Upper lobe of right lung (tissue), 1 donor: ENCODE data around the gene SH2D6. TPM values are rescaled to one million over a fixed set of nuclear protein-coding genes. Genes with fewer than 3 reads are reported as not detected.
A peak's percentile ranks its signal among the peaks of the same experiment; 100 is the strongest.
"Not testable (repeated sequence)": the region's sequence is repeated elsewhere in the genome, so short reads cannot be mapped to it uniquely, and the experiment has no call there.

Experiments used
- ATAC-seq: fragments of 200-7000 bp; cut with Tn5 transposase; one replicate; pipeline ENCODE4 v1.9.1; 2020; ENCODE audit warnings: mild to moderate bottlenecking, moderate library complexity
- DNase-seq: peaks from one replicate; pipeline ENCODE4 v3.0.0-alpha.2; 2020
- H3K27ac ChIP-seq: fragments of 200-600 bp; one replicate; pipeline ENCODE4 v1.8.0; 2022
- H3K27me3 ChIP-seq: fragments of 200-600 bp; one replicate; pipeline ENCODE4 v1.8.0; 2022; ENCODE audit warnings: mild to moderate bottlenecking
- H3K36me3 ChIP-seq: fragments of 200-600 bp; one replicate; pipeline ENCODE4 v1.8.0; 2022
- H3K4me1 ChIP-seq: fragments of 200-600 bp; one replicate; pipeline ENCODE4 v1.8.0; 2022
- H3K4me3 ChIP-seq: fragments of 200-600 bp; one replicate; pipeline ENCODE4 v1.8.0; 2022; ENCODE audit warnings: mild to moderate bottlenecking
- H3K9me3 ChIP-seq: fragments of 200-600 bp; one replicate; pipeline ENCODE4 v1.8.0; 2022
- CTCF ChIP-seq: fragments of 200-600 bp; IDR thresholded peaks from one replicate; pipeline ENCODE4 v1.8.0; 2022; ENCODE audit warnings: antibody characterized with exemption
- intact Hi-C: fragments of 100-400 bp; cut with DNase I; formaldehyde crosslinking; loops from one replicate; pipeline ENCODE4 v1.11.0; 2022
- total RNA-seq: library from RNA; stranded (reverse); fragmentation: NEBNext Ultra II Directional; extraction: Animal tissue kit (Norgen Biotek cat#: 25700); gene quantifications from one replicate; pipeline ENCODE4 v1.2.1, GENCODE V29; 2021
- donor health status: DM: no; HTN: yes; CAD: no; lungs with severe emphysema.

SH2D6 gene
- total RNA-seq, 1 donor from 2014 or later: 1.0 TPM

DNA sequence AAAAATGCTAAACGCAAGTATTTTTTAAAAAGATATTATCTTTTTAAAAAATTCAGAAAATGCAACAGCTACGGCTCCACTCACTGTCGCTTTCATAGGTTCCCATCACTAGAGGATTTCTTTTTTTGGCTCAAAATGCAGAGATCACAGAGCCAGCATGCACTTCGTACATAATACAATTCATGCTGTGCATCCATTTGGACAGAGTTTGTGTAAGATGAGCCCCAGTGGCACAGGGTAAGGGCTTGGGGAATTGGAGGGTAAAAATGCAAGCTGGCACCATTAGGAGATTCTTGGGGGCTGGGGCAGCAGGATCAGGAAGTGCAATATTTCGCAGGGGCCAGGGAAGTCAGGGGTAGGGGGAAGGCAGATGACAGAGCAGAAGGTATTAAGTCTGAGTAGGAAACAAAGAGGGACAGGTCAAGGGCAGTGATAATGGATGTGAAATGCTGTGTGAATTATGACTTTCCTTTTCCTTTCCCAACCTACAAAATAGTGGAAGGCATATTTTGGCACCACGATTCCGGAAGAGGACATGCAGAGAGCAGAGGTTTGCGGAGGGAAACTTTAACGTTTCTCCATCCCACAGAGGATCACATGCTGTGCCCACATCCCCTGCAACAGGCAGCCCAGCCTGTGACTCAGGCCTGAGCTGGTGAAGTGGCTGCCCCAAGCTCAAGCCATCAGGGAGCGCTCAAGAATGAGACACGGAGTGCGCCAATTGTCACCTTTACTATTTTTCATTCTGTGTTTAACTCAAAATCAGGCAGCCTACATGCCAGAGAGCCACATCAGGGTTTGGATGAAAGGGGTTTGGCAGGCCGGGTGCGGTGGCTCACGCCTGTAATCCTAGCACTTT, 13.1 kb upstream of the SH2D6 start:
- peak overlapping the region; percentile 34 for H3K27ac ChIP-seq
- ATAC-seq (peak; percentile 79), DNase-seq (peak; percentile 79)
- H3K4me1 ChIP-seq: peaks cover 15% of the 10 kb centered on the region
- TF ChIP-seq CTCF: no peak
- H3K9me3 ChIP-seq: peaks cover 6% of the 10 kb centered on the region
- peak overlapping the region; percentile 11 for H3K4me3 ChIP-seq
- H3K27me3 ChIP-seq: no peaks in the 10 kb centered on the region
- H3K36me3 ChIP-seq: peaks cover under 1% of the 10 kb centered on the region
- intact Hi-C loops: no loop called here

GRCh38 chr2:85409845-85410583, 8.5 kb upstream of the SH2D6 start, which contains the start of gene CAPG:
TSS of gene CAPG (minus strand) at chr2:85410366. CDS start at chr2:85402145, 8,221 bp downstream.
- Histone ChIP-seq H3K27me3 (no peaks in the 10 kb centered on the region), H3K36me3 (no peaks in the 10 kb centered on the region), H3K9me3 (no peaks in the 10 kb centered on the region), H3K27ac (peak within 1 kb of the TSS; percentile 73), H3K4me3 (peak within 1 kb of the TSS; percentile 37), H3K4me1 (peaks cover 15% of the 10 kb centered on the region)
- no peak for TF ChIP-seq CTCF
- DNase-seq (peak; percentile 91), ATAC-seq (peak; percentile 80)
- intact Hi-C loops: no loop called here

DNA sequence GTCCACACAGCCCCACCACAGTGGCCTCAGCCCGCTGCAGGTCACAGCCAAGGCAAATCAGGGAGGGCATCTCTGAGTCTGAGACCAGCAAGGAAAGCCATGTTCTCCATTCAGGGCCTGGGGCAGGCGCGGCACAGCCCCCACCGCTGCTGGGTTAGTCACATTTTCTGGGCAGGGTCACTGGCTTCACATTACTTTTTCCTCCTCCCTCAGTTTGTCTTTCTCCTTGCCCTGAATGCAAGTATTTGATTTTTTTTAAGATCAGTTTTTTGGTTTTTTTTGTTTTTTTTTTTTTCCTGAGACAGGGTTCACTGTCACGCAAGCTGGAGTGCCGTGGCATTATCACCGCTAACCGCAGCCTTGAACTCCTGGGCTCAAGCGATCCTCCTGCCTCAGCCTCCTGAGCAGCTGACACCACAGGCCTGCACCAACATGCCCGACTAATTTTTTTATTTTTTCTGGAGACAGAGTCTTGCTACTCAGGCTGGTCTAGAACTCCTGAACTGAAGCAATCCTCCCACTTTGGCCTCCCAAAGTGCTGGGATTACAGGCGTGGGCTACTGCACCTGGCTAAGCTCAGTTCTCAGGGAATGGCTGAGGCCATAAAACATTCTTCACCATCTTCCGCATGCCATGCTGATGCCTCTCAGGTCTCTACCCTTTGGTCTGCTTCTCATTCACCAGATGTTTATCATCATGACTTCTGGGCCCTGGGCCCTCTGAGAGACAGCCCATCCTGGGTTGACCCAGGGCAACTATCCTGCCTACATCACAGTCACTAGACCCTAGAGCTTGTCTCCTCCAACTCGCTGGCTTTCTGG, 7.7 kb upstream of the SH2D6 start:
- peak overlapping the region; percentile 37 for H3K4me3 ChIP-seq
- H3K36me3 ChIP-seq: no peaks in the 10 kb centered on the region
- intact Hi-C loops: no loop called here
- no peaks in the 10 kb centered on the region for H3K27me3 ChIP-seq
- no peak for TF ChIP-seq CTCF
- H3K9me3 ChIP-seq: no peaks in the 10 kb centered on the region
- H3K4me1 ChIP-seq: peaks cover 13% of the 10 kb centered on the region
- DNase-seq: no peak
- H3K27ac ChIP-seq: peak overlapping the region; percentile 73
- no peak for ATAC-seq

GRCh38 chr2:85411405-85411748, 7.1 kb upstream of the SH2D6 start:
- no peak for DNase-seq
- H3K27ac ChIP-seq: peak overlapping the region; percentile 73
- H3K27me3 ChIP-seq: no peaks in the 10 kb centered on the region
- no peak for ATAC-seq
- TF ChIP-seq CTCF: no peak
- no peaks in the 10 kb centered on the region for H3K36me3 ChIP-seq
- intact Hi-C loops: no loop called here
- peaks cover 8% of the 10 kb centered on the region for H3K4me1 ChIP-seq
- no peak overlapping the region for H3K4me3 ChIP-seq
- no peaks in the 10 kb centered on the region for H3K9me3 ChIP-seq

DNA sequence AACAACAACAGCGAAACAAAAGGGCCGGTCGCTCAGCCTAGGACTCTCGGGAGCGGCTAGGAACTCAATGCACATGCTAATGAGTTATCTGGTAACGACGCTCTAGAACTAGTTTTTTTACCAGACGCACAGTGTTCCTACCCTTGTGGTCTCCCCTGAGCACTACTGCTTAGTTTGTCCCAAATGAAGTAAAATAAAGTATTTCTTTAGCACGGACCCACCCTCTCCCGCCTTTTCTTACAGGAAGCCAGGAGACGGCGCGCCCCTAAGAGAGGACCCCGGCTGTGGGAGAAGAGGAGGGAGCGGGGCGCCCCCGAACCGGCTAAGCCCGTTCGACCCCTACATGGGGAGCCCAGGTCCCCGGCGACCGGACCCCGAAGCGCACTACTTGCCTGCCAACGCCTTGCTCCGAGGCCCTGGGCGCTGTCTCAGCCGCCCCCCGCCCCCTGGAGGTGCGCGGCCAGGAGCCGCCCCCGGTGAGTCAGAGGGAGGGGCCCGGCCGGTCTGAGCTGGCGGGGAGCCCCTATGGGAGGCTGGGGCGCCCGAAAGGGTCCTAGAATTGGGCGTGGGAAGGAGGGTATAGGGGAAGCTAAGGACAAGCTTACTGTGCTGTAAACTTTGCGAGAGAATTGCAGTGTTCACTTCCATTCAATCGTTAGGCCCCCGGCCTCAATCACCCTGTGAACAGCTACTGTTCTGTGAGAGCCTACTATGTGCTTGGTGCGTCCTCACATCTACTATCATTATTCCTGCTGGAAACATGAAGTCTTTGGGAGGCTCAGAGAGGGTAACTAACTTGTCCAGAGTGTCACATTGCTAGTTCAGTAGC, 4.7 kb upstream of the SH2D6 start:
- peak; percentile 84 for DNase-seq

DNA sequence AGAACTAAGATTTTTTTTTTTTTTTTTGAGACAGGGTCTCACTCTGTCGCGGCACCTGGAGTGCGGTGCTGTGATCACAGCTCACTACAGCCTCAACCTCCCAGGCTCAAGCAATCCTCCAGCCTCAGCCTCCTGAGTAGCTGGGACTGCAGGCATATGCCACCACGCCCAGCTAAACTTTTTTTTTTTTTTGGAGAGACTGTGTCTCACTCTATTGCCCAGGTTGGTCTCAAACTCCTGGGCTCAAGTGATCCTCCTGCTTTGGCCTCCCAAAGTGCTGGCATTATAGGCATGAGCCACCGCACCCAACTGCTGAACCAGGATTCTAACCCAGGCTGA, 4.1 kb upstream of the SH2D6 start:
- DNase-seq, intact Hi-C loops, H3K36me3 ChIP-seq, H3K27ac ChIP-seq, ATAC-seq, H3K9me3 ChIP-seq, H3K27me3 ChIP-seq: not testable (repeated sequence)
- H3K4me3 ChIP-seq: peak overlapping the region; percentile 49
- H3K4me1 ChIP-seq: peaks cover 19% of the 10 kb centered on the region

More for the DNA sequence above, 4.7 kb upstream of the SH2D6 start:
- Histone ChIP-seq H3K27me3 (no peaks in the 10 kb centered on the region), H3K4me1 (peaks cover 15% of the 10 kb centered on the region), H3K27ac (peak overlapping the region; percentile 43), H3K4me3 (peak overlapping the region; percentile 49), H3K9me3 (no peaks in the 10 kb centered on the region), H3K36me3 (no peaks in the 10 kb centered on the region)
- intact Hi-C loops: no loop called here
- ATAC-seq: peak; percentile 61
- no peak for TF ChIP-seq CTCF
